ENCODE results near the gene LRRC57. TPM values are rescaled to one million over a fixed set of nuclear protein-coding genes. Genes with fewer than 3 reads are reported as not detected.
A peak's percentile ranks its signal among the peaks of the same experiment; 100 is the strongest.

The LRRC57 gene
- total RNA-seq, 1 experiment from 2014 or later, result 22.7 TPM

DNA sequence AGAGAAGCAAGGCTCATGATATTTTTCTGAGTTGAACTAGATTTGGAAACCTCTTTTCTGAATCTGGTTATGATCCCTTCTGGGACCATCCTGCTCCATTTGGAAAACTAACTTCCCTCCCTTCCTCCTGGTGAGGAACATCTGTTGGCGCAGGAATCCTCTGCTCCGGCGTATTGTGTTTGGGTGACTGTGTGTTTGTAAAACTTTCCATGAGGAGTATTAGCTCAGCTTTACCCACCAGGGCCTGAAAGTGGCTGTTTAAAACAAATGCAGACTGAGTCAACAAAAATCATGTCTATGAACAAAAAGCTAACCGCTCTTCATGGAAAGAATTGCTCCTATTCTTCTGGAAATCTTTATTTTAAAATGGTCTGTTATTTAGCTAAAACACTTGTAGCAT lies 44.5 kb upstream of the LRRC57 start:
- CTCF ChIA-PET, result interaction anchor here (0.7 kb wide), 1 partner anchor 168 kb away, joined by 9 read pairs; no protein-coding TSS in a partner anchor
- H3K9me2 ChIP-seq (ENCODE audit: insufficient read depth), result no peaks in the 10 kb centered on the region
- H4K20me1 ChIP-seq (ENCODE audit: insufficient read depth), result no peaks in the 10 kb centered on the region
- no peak overlapping the region for H2AFZ ChIP-seq
- TF ChIP-seq, protein P1, sequence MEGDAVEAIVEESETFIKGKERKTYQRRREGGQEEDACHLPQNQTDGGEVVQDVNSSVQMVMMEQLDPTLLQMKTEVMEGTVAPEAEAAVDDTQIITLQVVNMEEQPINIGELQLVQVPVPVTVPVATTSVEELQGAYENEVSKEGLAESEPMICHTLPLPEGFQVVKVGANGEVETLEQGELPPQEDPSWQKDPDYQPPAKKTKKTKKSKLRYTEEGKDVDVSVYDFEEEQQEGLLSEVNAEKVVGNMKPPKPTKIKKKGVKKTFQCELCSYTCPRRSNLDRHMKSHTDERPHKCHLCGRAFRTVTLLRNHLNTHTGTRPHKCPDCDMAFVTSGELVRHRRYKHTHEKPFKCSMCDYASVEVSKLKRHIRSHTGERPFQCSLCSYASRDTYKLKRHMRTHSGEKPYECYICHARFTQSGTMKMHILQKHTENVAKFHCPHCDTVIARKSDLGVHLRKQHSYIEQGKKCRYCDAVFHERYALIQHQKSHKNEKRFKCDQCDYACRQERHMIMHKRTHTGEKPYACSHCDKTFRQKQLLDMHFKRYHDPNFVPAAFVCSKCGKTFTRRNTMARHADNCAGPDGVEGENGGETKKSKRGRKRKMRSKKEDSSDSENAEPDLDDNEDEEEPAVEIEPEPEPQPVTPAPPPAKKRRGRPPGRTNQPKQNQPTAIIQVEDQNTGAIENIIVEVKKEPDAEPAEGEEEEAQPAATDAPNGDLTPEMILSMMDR (conservative IDR thresholded peaks at IDR 0.05), result no peak
- POLR2A ChIA-PET (ENCODE audit: unreplicated experiment), result no interaction called here
- H3K27ac ChIP-seq, result no peak overlapping the region
- H3K36me3 ChIP-seq (ENCODE audit: low read depth), result no peaks in the 10 kb centered on the region
- H3K4me2 ChIP-seq, result no peak overlapping the region
- no peak for DNase-seq
- H3K27me3 ChIP-seq (ENCODE audit: insufficient read depth, low read depth), result no peaks in the 10 kb centered on the region
- H3K79me2 ChIP-seq (ENCODE audit: low read depth), result no peaks in the 10 kb centered on the region
- no peak overlapping the region for H3K4me3 ChIP-seq
- no peaks in the 10 kb centered on the region for H3F3A ChIP-seq (ENCODE audit: insufficient read depth, low read depth)
- intact Hi-C loops (cut with micrococcal nuclease; ENCODE audit: unreplicated experiment), result no loop called here
- H3K4me1 ChIP-seq (replicated peaks; ENCODE audit: insufficient read depth), result no peaks in the 10 kb centered on the region
- H3K9me3 ChIP-seq (ENCODE audit: insufficient read depth, low read depth), result no peaks in the 10 kb centered on the region
- no TSS peak for BruUV-seq (replicated peaks)

DNA sequence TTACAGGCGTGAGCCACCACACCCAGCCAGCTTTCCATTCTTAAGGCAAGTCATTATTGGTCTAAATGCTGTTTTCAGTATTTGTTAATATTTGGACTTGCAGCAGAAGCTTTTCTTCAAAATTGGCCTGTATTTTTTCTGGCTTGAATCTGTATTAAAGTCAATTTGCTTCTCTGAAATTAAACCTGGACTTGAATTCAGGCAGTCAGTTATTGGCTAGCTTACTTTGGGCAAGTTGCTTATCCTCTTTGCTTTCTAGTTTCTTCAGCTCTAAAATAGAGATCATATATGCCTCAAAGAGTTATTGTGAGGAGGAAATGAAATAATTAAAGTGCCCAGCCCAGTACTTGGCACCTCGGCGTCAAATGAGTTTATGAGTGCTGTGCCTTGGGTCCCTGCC lies 44.1 kb upstream of the LRRC57 start:
- Histone ChIP-seq H3K9me2 (ENCODE audit: insufficient read depth) (no peaks in the 10 kb centered on the region), H3K27ac (no peak overlapping the region), H3K4me3 (no peak overlapping the region), H4K20me1 (ENCODE audit: insufficient read depth) (no peaks in the 10 kb centered on the region), H3K79me2 (ENCODE audit: low read depth) (no peaks in the 10 kb centered on the region), H3F3A (ENCODE audit: insufficient read depth, low read depth) (no peaks in the 10 kb centered on the region), H3K9me3 (ENCODE audit: insufficient read depth, low read depth) (no peaks in the 10 kb centered on the region), H3K36me3 (ENCODE audit: low read depth) (no peaks in the 10 kb centered on the region), H3K4me2 (no peak overlapping the region), H3K4me1 (replicated peaks; ENCODE audit: insufficient read depth) (no peaks in the 10 kb centered on the region), H2AFZ (no peak overlapping the region), H3K27me3 (ENCODE audit: insufficient read depth, low read depth) (no peaks in the 10 kb centered on the region)
- ChIA-PET POLR2A (ENCODE audit: unreplicated experiment) (no interaction called here), CTCF (interaction anchor here (0.7 kb wide), 1 partner anchor 168 kb away, joined by 9 read pairs; no protein-coding TSS in a partner anchor)
- intact Hi-C loops (cut with micrococcal nuclease; ENCODE audit: unreplicated experiment), result no loop called here
- no peak for TF ChIP-seq EZH2 (IDR thresholded peaks at IDR 0.05; ENCODE audit: low read depth)
- TF ChIP-seq, protein P1 (conservative IDR thresholded peaks at IDR 0.05), result no peak
- DNase-seq, result no peak
- no TSS peak for BruUV-seq (replicated peaks)

GRCh38 chr15:42591238-42591934 lies 42.8 kb upstream of the LRRC57 start:
- no peaks in the 10 kb centered on the region for H3K79me2 ChIP-seq (ENCODE audit: low read depth)
- no TSS peak for BruUV-seq (replicated peaks)
- H3K36me3 ChIP-seq (ENCODE audit: low read depth), result no peaks in the 10 kb centered on the region
- no peaks in the 10 kb centered on the region for H3K9me2 ChIP-seq (ENCODE audit: insufficient read depth)
- no peak overlapping the region for H3K4me3 ChIP-seq
- peak in 1 of 2 experiments; percentile 49 for DNase-seq
- H3K4me1 ChIP-seq (replicated peaks; ENCODE audit: insufficient read depth), result no peaks in the 10 kb centered on the region
- no peak overlapping the region for H3K27ac ChIP-seq
- no peak overlapping the region for H3K4me2 ChIP-seq
- H3K27me3 ChIP-seq (ENCODE audit: insufficient read depth, low read depth), result no peaks in the 10 kb centered on the region
- CTCF ChIA-PET, result interaction anchor here (0.7 to 1.0 kb wide), 2 partner anchors 16 to 1745 kb away, joined by 3 to 7 read pairs; partner anchors contain the start of gene STARD9
- no peak for TF ChIP-seq EZH2 (IDR thresholded peaks at IDR 0.05; ENCODE audit: low read depth)
- TF ChIP-seq, protein P1 (conservative IDR thresholded peaks at IDR 0.05), result peak; percentile 50; the same call in 1 of the 2 replicates
- no peaks in the 10 kb centered on the region for H3F3A ChIP-seq (ENCODE audit: insufficient read depth, low read depth)
- H3K9me3 ChIP-seq (ENCODE audit: insufficient read depth, low read depth), result no peaks in the 10 kb centered on the region
- H4K20me1 ChIP-seq (ENCODE audit: insufficient read depth), result no peaks in the 10 kb centered on the region
- H2AFZ ChIP-seq, result no peak overlapping the region
- POLR2A ChIA-PET (ENCODE audit: unreplicated experiment), result interaction anchor here (0.6 kb wide), 1 partner anchor 321 kb away, joined by 3 read pairs; no protein-coding TSS in a partner anchor
- intact Hi-C loops (cut with micrococcal nuclease; ENCODE audit: unreplicated experiment), result no loop called here
